ENCODE data around the gene LIMCH1. TPM values are rescaled to one million over a fixed set of nuclear protein-coding genes. Genes with fewer than 3 reads are reported as not detected.

The LIMCH1 gene
- total and polyA plus RNA-seq, 12 donors: 28.2 to 206 (median 62.3) TPM

GRCh38 chr4:41745292-41746024 lies 207.5 kb downstream of the LIMCH1 start:
- no peaks in the 10 kb centered on the region for H3K36me3 ChIP-seq (replicated peaks in 1 of 2)
- no peak for DNase-seq
- H3K9me3 ChIP-seq (replicated peaks in 1 of 3): no peaks in the 10 kb centered on the region
- 7 to 11% (median 9%) methylated on average over 32 to 54 of the region's 54 CpGs for WGBS, 4 donors
- H3K27ac ChIP-seq: peak overlapping the region in 1 of 5 donors; percentile 60
- intact Hi-C loops (cut with DNase I): no loop called here
- H3K4me1 ChIP-seq (replicated peaks in 1 of 2): no peaks in the 10 kb centered on the region
- peaks cover 71% of the 10 kb centered on the region for H3K27me3 ChIP-seq
- H3K4me3 ChIP-seq: no peak overlapping the region
- TF ChIP-seq POLR2A (IDR thresholded peaks at IDR 0.05) (no peak), CTCF (IDR thresholded peaks at IDR 0.05) (no peak)

GRCh38 chr4:41746025-41746439 lies 208.1 kb downstream of the LIMCH1 start:
- WGBS, 4 donors: 0 to 11% (median 4%) methylated on average over 2 to 36 of the region's 36 CpGs
- Histone ChIP-seq H3K27ac (peak overlapping the region in 1 of 5 donors; percentile 58), H3K27me3 (peaks cover 77% of the 10 kb centered on the region), H3K36me3 (replicated peaks in 1 of 2) (no peaks in the 10 kb centered on the region), H3K4me3 (no peak overlapping the region), H3K9me3 (replicated peaks in 1 of 3) (no peaks in the 10 kb centered on the region), H3K4me1 (replicated peaks in 1 of 2) (no peaks in the 10 kb centered on the region)
- no peak for DNase-seq
- no peak for TF ChIP-seq CTCF (IDR thresholded peaks at IDR 0.05)
- no peak for TF ChIP-seq POLR2A (IDR thresholded peaks at IDR 0.05)
- intact Hi-C loops (cut with DNase I): no loop called here

- H3K4me3 ChIP-seq: no peak overlapping the region
- DNase-seq: no peak
- H3K27ac ChIP-seq: peak overlapping the region in 1 of 5 donors; percentile 58
- H3K4me1 ChIP-seq (replicated peaks in 1 of 2): no peaks in the 10 kb centered on the region
- WGBS, 4 donors: 15 to 20% (median 17%) methylated on average over 29 to 37 of the region's 37 CpGs
- H3K36me3 ChIP-seq (replicated peaks in 1 of 2): no peaks in the 10 kb centered on the region
- no peak for TF ChIP-seq POLR2A (IDR thresholded peaks at IDR 0.05)
- no peak for TF ChIP-seq CTCF (IDR thresholded peaks at IDR 0.05)
- intact Hi-C loops (cut with DNase I): no loop called here
- H3K9me3 ChIP-seq (replicated peaks in 1 of 3): no peaks in the 10 kb centered on the region
- H3K27me3 ChIP-seq: peaks cover 83% of the 10 kb centered on the region
Measured at GRCh38 chr4:41746440-41747229, 208.7 kb downstream of the LIMCH1 start.

GRCh38 chr4:41747230-41748055 lies 209.5 kb downstream of the LIMCH1 start:
- Histone ChIP-seq H3K36me3 (replicated peaks in 1 of 2) (no peaks in the 10 kb centered on the region), H3K4me3 (no peak overlapping the region), H3K9me3 (replicated peaks in 1 of 3) (no peaks in the 10 kb centered on the region), H3K27ac (peak overlapping the region in 1 of 5 donors; percentile 58), H3K4me1 (replicated peaks in 1 of 2) (no peaks in the 10 kb centered on the region), H3K27me3 (peaks cover 87% of the 10 kb centered on the region)
- intact Hi-C loops (cut with DNase I): no loop called here
- WGBS, 4 donors: 7 to 11% (median 9%) methylated on average over 43 to 49 of the region's 49 CpGs
- peak in 1 of 7 donors; percentile 61 for DNase-seq
- TF ChIP-seq POLR2A (IDR thresholded peaks at IDR 0.05): no peak
- TF ChIP-seq CTCF (IDR thresholded peaks at IDR 0.05): no peak

All from adrenal gland (tissue), 12 donors.